ENCODE data around the gene AATK. TPM values are rescaled to one million over a fixed set of nuclear protein-coding genes. Genes with fewer than 3 reads are reported as not detected.

AATK gene
- total and polyA plus RNA-seq, 4 experiments from 2014 or later = 0.09 to 2.1 (median 0.77) TPM

- Histone ChIP-seq H3K27ac (ENCODE audit: low read depth, low read length) (no peak overlapping the region), H3K27me3 (ENCODE audit: insufficient read depth, low read length) (no peaks in the 10 kb centered on the region), H3K9me3 (ENCODE audit: control insufficient read depth in 1 of 2, low read length in 2 of 2) (no peaks in the 10 kb centered on the region), H3K36me3 (ENCODE audit: insufficient read depth, low read length) (no peaks in the 10 kb centered on the region), H3K4me1 (ENCODE audit: insufficient read depth, low read length) (no peaks in the 10 kb centered on the region), H3K4me3 (ENCODE audit: low read length in 2 of 2) (no peak overlapping the region)
- H3K27me3 Mint-ChIP-seq = peaks cover 1 to 3% of the 10 kb centered on the region in 2 donors
- H3K36me3 Mint-ChIP-seq = peaks cover 0 to 1% of the 10 kb centered on the region in 2 donors
- POLR2A ChIA-PET (ENCODE audit: partially characterized antibody) = no interaction called here
- intact Hi-C loops (cut with micrococcal nuclease) = no loop called here
- H3K27ac Mint-ChIP-seq = no peak overlapping the region
- no peak overlapping the region for H3K4me3 Mint-ChIP-seq
- DNase-seq = no peak
- no peaks in the 10 kb centered on the region for H3K4me1 Mint-ChIP-seq
- H3K9me3 Mint-ChIP-seq = no peaks in the 10 kb centered on the region
- CTCF ChIA-PET (ENCODE audit: partially characterized antibody) = no interaction called here
Measured at GRCh38 chr17:81186203-81186602, 20.2 kb upstream of the AATK start.

GRCh38 chr17:81184555-81184954, 18.5 kb upstream of the AATK start:
- no peaks in the 10 kb centered on the region for H3K27me3 ChIP-seq (ENCODE audit: insufficient read depth, low read length)
- CTCF ChIA-PET (ENCODE audit: partially characterized antibody) = no interaction called here
- no peak overlapping the region for H3K27ac ChIP-seq (ENCODE audit: low read depth, low read length)
- no peaks in the 10 kb centered on the region for H3K9me3 Mint-ChIP-seq
- no peaks in the 10 kb centered on the region for H3K4me1 Mint-ChIP-seq
- peaks cover 0 to 1% of the 10 kb centered on the region in 2 donors for H3K36me3 Mint-ChIP-seq
- intact Hi-C loops (cut with micrococcal nuclease) = no loop called here
- H3K4me3 ChIP-seq (ENCODE audit: low read length in 2 of 2) = no peak overlapping the region
- H3K4me1 ChIP-seq (ENCODE audit: insufficient read depth, low read length) = no peaks in the 10 kb centered on the region
- no peak for DNase-seq
- peaks cover 1 to 3% of the 10 kb centered on the region in 2 donors for H3K27me3 Mint-ChIP-seq
- H3K36me3 ChIP-seq (ENCODE audit: insufficient read depth, low read length) = no peaks in the 10 kb centered on the region
- POLR2A ChIA-PET (ENCODE audit: partially characterized antibody) = no interaction called here
- H3K4me3 Mint-ChIP-seq = no peak overlapping the region
- H3K27ac Mint-ChIP-seq = no peak overlapping the region
- H3K9me3 ChIP-seq (ENCODE audit: control insufficient read depth in 1 of 2, low read length in 2 of 2) = no peaks in the 10 kb centered on the region

GRCh38 chr17:81183807-81184206, 17.8 kb upstream of the AATK start:
- Histone ChIP-seq H3K36me3 (ENCODE audit: insufficient read depth, low read length) (no peaks in the 10 kb centered on the region), H3K4me1 (ENCODE audit: insufficient read depth, low read length) (no peaks in the 10 kb centered on the region), H3K27ac (ENCODE audit: low read depth, low read length) (no peak overlapping the region), H3K4me3 (ENCODE audit: low read length in 2 of 2) (no peak overlapping the region), H3K9me3 (ENCODE audit: control insufficient read depth in 1 of 2, low read length in 2 of 2) (no peaks in the 10 kb centered on the region), H3K27me3 (ENCODE audit: insufficient read depth, low read length) (no peaks in the 10 kb centered on the region)
- no peak overlapping the region for H3K4me3 Mint-ChIP-seq
- peaks cover 1 to 3% of the 10 kb centered on the region in 2 donors for H3K27me3 Mint-ChIP-seq
- ChIA-PET POLR2A (ENCODE audit: partially characterized antibody) (no interaction called here), CTCF (ENCODE audit: partially characterized antibody) (no interaction called here)
- H3K36me3 Mint-ChIP-seq = no peaks in the 10 kb centered on the region
- no peaks in the 10 kb centered on the region for H3K9me3 Mint-ChIP-seq
- no peaks in the 10 kb centered on the region for H3K4me1 Mint-ChIP-seq
- DNase-seq = no peak
- H3K27ac Mint-ChIP-seq = no peak overlapping the region
- intact Hi-C loops (cut with micrococcal nuclease) = no loop called here

GRCh38 chr17:81183316-81183715, 17.3 kb upstream of the AATK start:
- peaks cover 1 to 3% of the 10 kb centered on the region in 2 donors for H3K27me3 Mint-ChIP-seq
- H3K4me3 ChIP-seq (ENCODE audit: low read length in 2 of 2) = no peak overlapping the region
- DNase-seq = no peak
- ChIA-PET POLR2A (ENCODE audit: partially characterized antibody) (no interaction called here), CTCF (ENCODE audit: partially characterized antibody) (no interaction called here)
- no peaks in the 10 kb centered on the region for H3K27me3 ChIP-seq (ENCODE audit: insufficient read depth, low read length)
- H3K36me3 Mint-ChIP-seq = no peaks in the 10 kb centered on the region
- no peak overlapping the region for H3K27ac Mint-ChIP-seq
- no peak overlapping the region for H3K4me3 Mint-ChIP-seq
- H3K4me1 Mint-ChIP-seq = no peaks in the 10 kb centered on the region
- no peaks in the 10 kb centered on the region for H3K9me3 ChIP-seq (ENCODE audit: control insufficient read depth in 1 of 2, low read length in 2 of 2)
- no peaks in the 10 kb centered on the region for H3K36me3 ChIP-seq (ENCODE audit: insufficient read depth, low read length)
- intact Hi-C loops (cut with micrococcal nuclease) = no loop called here
- no peak overlapping the region for H3K27ac ChIP-seq (ENCODE audit: low read depth, low read length)
- no peaks in the 10 kb centered on the region for H3K9me3 Mint-ChIP-seq
- H3K4me1 ChIP-seq (ENCODE audit: insufficient read depth, low read length) = no peaks in the 10 kb centered on the region

- H3K4me1 ChIP-seq (ENCODE audit: insufficient read depth, low read length) = no peaks in the 10 kb centered on the region
- Mint-ChIP-seq H3K9me3 (no peaks in the 10 kb centered on the region), H3K27me3 (peaks cover 1 to 3% of the 10 kb centered on the region in 2 donors), H3K36me3 (no peaks in the 10 kb centered on the region), H3K27ac (no peak overlapping the region), H3K4me1 (no peaks in the 10 kb centered on the region), H3K4me3 (no peak overlapping the region)
- no peaks in the 10 kb centered on the region for H3K9me3 ChIP-seq (ENCODE audit: control insufficient read depth in 1 of 2, low read length in 2 of 2)
- intact Hi-C loops (cut with micrococcal nuclease) = no loop called here
- ChIA-PET POLR2A (ENCODE audit: partially characterized antibody) (no interaction called here), CTCF (ENCODE audit: partially characterized antibody) (no interaction called here)
- no peak for DNase-seq
- no peaks in the 10 kb centered on the region for H3K36me3 ChIP-seq (ENCODE audit: insufficient read depth, low read length)
- no peaks in the 10 kb centered on the region for H3K27me3 ChIP-seq (ENCODE audit: insufficient read depth, low read length)
- H3K27ac ChIP-seq (ENCODE audit: low read depth, low read length) = no peak overlapping the region
- no peak overlapping the region for H3K4me3 ChIP-seq (ENCODE audit: low read length in 2 of 2)
Measured at GRCh38 chr17:81182596-81182995, 16.6 kb upstream of the AATK start.

GRCh38 chr17:81181811-81182185, 15.8 kb upstream of the AATK start:
- Mint-ChIP-seq H3K4me1 (no peaks in the 10 kb centered on the region), H3K36me3 (no peaks in the 10 kb centered on the region), H3K4me3 (no peak overlapping the region), H3K9me3 (no peaks in the 10 kb centered on the region), H3K27me3 (peaks cover 1 to 3% of the 10 kb centered on the region in 2 donors), H3K27ac (no peak overlapping the region)
- ChIA-PET POLR2A (ENCODE audit: partially characterized antibody) (no interaction called here), CTCF (ENCODE audit: partially characterized antibody) (no interaction called here)
- Histone ChIP-seq H3K4me3 (ENCODE audit: low read length in 2 of 2) (no peak overlapping the region), H3K27ac (ENCODE audit: low read depth, low read length) (no peak overlapping the region), H3K4me1 (ENCODE audit: insufficient read depth, low read length) (no peaks in the 10 kb centered on the region), H3K27me3 (ENCODE audit: insufficient read depth, low read length) (no peaks in the 10 kb centered on the region), H3K36me3 (ENCODE audit: insufficient read depth, low read length) (no peaks in the 10 kb centered on the region), H3K9me3 (ENCODE audit: control insufficient read depth in 1 of 2, low read length in 2 of 2) (no peaks in the 10 kb centered on the region)
- intact Hi-C loops (cut with micrococcal nuclease) = no loop called here
- no peak for DNase-seq

- Mint-ChIP-seq H3K4me3 (no peak overlapping the region), H3K9me3 (no peaks in the 10 kb centered on the region), H3K36me3 (no peaks in the 10 kb centered on the region), H3K27ac (no peak overlapping the region), H3K27me3 (peaks cover 1 to 3% of the 10 kb centered on the region in 2 donors), H3K4me1 (no peaks in the 10 kb centered on the region)
- Histone ChIP-seq H3K4me3 (ENCODE audit: low read length in 2 of 2) (no peak overlapping the region), H3K36me3 (ENCODE audit: insufficient read depth, low read length) (no peaks in the 10 kb centered on the region), H3K4me1 (ENCODE audit: insufficient read depth, low read length) (no peaks in the 10 kb centered on the region), H3K27me3 (ENCODE audit: insufficient read depth, low read length) (no peaks in the 10 kb centered on the region), H3K27ac (ENCODE audit: low read depth, low read length) (no peak overlapping the region), H3K9me3 (ENCODE audit: control insufficient read depth in 1 of 2, low read length in 2 of 2) (no peaks in the 10 kb centered on the region)
- intact Hi-C loops (cut with micrococcal nuclease) = no loop called here
- ChIA-PET CTCF (ENCODE audit: partially characterized antibody) (no interaction called here), POLR2A (ENCODE audit: partially characterized antibody) (no interaction called here)
- no peak for DNase-seq
Measured at GRCh38 chr17:81180836-81181810, 15.1 kb upstream of the AATK start.
